SK-N-SH (cell line): ENCODE results near the gene SORBS2.

Experiments
- CHD2 ChIP-seq: fragments of 150-350 bp; IDR thresholded peaks from 2 replicates; pipeline ENCODE4 v1.6.1; 2018; ENCODE audit warnings: low read length; ENCODE audit not compliant: partially characterized antibody
- EP300 ChIP-seq, 2 experiments: IDR thresholded peaks; 2 replicates each; pipeline versions ENCODE4 v1.4.0 to v1.6.1; 2012; ENCODE audit warnings: borderline replicate concordance in 1 of 2, low read depth in 1 of 2, low read length in 1 of 2
- EZH2phosphoT487 ChIP-seq: fragments of 200-600 bp; sonication (generic); IDR thresholded peaks from 2 replicates; pipeline ENCODE4 v1.6.1; 2017; ENCODE audit warnings: low read depth, mixed run types, mild to moderate bottlenecking, antibody characterized with exemption, moderate library complexity, borderline replicate concordance
- FOXJ3 ChIP-seq: sonication (generic); formaldehyde crosslinking; IDR thresholded peaks from 2 replicates; pipeline ENCODE4 v1.5.1; 2020; ENCODE audit warnings: mild to moderate bottlenecking, missing genetic modification reagents
- GABPA ChIP-seq: IDR thresholded peaks from 2 replicates; pipeline ENCODE4 v1.4.0; 2012; ENCODE audit warnings: low read depth, mild to moderate bottlenecking
- MXI1 ChIP-seq: IDR thresholded peaks from 2 replicates; pipeline ENCODE4 v1.6.1; 2012; ENCODE audit warnings: mild to moderate bottlenecking, low read depth, low read length, improper control_type of control experiment
- RAD21 ChIP-seq: IDR thresholded peaks from 2 replicates; pipeline ENCODE4 v1.6.1; 2012; ENCODE audit warnings: mild to moderate bottlenecking, low read length
- SIN3A ChIP-seq: IDR thresholded peaks from 2 replicates; pipeline ENCODE4 v1.6.1; 2012; ENCODE audit warnings: low read depth, mild to moderate bottlenecking, low read length, moderate library complexity, borderline replicate concordance
- TF ChIP-seq, protein P1 (sequence below): fragments of 200-600 bp; sonication (generic); IDR thresholded peaks from 2 replicates; pipeline ENCODE4 v1.6.1; 2017; ENCODE audit warnings: antibody characterized with exemption, mild to moderate bottlenecking, moderate library complexity

DNA sequence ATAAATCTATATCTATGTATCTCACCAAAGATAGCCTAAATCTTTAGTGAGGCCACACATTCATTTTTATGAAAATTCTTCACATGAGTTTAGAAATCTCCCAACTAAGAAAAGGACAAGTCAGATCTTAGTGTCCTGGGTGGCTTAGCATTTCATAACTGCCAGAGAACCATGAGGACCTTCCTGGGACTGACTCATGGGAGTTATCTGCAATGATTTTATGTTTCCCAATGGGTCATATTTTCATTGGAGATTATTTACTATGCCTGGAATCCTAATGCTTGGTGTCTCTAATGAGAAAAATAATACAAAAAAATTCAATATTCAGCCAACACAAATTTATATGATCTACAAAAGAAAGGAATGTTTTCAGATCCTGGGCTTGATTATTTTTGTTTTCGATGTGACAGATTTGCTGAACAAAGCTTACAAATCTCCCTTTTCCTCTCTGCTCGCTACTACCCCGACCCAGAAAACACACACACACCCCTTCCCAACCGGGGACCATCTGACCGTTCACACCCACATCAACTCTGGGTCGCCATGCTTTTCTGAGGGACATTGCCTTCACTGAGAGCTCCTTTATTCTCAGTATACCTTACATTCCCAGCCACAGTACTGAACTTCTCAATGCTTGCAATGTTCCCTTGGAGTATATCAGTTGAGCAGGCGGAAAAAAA is 40.1 kb downstream of the SORBS2 start:
- TF ChIP-seq, protein P1, sequence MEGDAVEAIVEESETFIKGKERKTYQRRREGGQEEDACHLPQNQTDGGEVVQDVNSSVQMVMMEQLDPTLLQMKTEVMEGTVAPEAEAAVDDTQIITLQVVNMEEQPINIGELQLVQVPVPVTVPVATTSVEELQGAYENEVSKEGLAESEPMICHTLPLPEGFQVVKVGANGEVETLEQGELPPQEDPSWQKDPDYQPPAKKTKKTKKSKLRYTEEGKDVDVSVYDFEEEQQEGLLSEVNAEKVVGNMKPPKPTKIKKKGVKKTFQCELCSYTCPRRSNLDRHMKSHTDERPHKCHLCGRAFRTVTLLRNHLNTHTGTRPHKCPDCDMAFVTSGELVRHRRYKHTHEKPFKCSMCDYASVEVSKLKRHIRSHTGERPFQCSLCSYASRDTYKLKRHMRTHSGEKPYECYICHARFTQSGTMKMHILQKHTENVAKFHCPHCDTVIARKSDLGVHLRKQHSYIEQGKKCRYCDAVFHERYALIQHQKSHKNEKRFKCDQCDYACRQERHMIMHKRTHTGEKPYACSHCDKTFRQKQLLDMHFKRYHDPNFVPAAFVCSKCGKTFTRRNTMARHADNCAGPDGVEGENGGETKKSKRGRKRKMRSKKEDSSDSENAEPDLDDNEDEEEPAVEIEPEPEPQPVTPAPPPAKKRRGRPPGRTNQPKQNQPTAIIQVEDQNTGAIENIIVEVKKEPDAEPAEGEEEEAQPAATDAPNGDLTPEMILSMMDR: no peak
- TF ChIP-seq GABPA (no peak), MXI1 (no peak), EP300 (IDR thresholded peaks at IDR 0.05; ENCODE audit: borderline replicate concordance in 1 of 2, low read depth in 1 of 2, low read length in 1 of 2) (no peak), EZH2phosphoT487 (no peak), CHD2 (no peak), RAD21 (no peak), FOXJ3 (CRISPR knock-in tag) (no peak), SIN3A (no peak)
